Thyroid gland (tissue), 4 donors: ENCODE data around the gene DSP. TPM values are rescaled to one million over a fixed set of nuclear protein-coding genes. Genes with fewer than 3 reads are reported as not detected.

ENCODE experiments used
- DNase-seq, 2 donors: peaks; one replicate each; pipeline ENCODE4 v3.0.0-alpha.2; 2019
- H3K27ac ChIP-seq, 3 donors: fragments of 200-600 bp; sonication (generic); 1 replicate in 2 of 3; 2 replicates in 1 of 3; pipeline ENCODE4 v1.5.1; 2016 to 2019; ENCODE audit warnings: mild to moderate bottlenecking in 1 of 3, moderate library complexity in 1 of 3
- H3K27me3 ChIP-seq: fragments of 200-600 bp; sonication (generic); one replicate; pipeline ENCODE4 v1.5.1; 2019
- H3K36me3 ChIP-seq, 2 donors: fragments of 200-600 bp; sonication (generic); one replicate each; pipeline ENCODE4 v1.5.1; 2016 to 2019
- H3K4me1 ChIP-seq, 2 donors: fragments of 200-600 bp; sonication (generic); one replicate each; pipeline ENCODE4 v1.5.1; 2017 to 2019
- H3K4me3 ChIP-seq, 3 donors: fragments of 200-600 bp; sonication (generic); replicated peaks in 1 of 3; 1 replicate in 2 of 3; 2 replicates in 1 of 3; pipeline ENCODE4 v1.5.1; 2016; ENCODE audit warnings: mild to moderate bottlenecking in 1 of 3
- H3K9me3 ChIP-seq: fragments of 200-600 bp; sonication (generic); one replicate; pipeline ENCODE4 v1.5.1; 2017
- CTCF ChIP-seq, 6 experiments: fragments of 200-600 bp in 3 of 6; fragments of 450-650 bp in 3 of 6; sonication (generic) in 3 of 6; IDR thresholded peaks; one replicate each; pipeline ENCODE4 v1.5.1; 2016 to 2019; ENCODE audit warnings: antibody characterized with exemption in 6 of 6, mild to moderate bottlenecking in 2 of 6, inconsistent platforms in 1 of 6, moderate library complexity in 1 of 6
- POLR2A ChIP-seq, 2 donors: fragments of 450-650 bp; IDR thresholded peaks; one replicate each; pipeline ENCODE4 v1.6.1; 2017; ENCODE audit warnings: antibody characterized with exemption in 2 of 2, mild to moderate bottlenecking in 2 of 2, moderate library complexity in 1 of 2
- WGBS, 2 donors: methylation state at CpG; one replicate each; pipeline ENCODE4 v1.1.5; 2017; 5-methylcytosine and 5-hydroxymethylcytosine counted together
- intact Hi-C: fragments of 100-400 bp; cut with DNase I; formaldehyde crosslinking; loops from one replicate; pipeline ENCODE4 v1.15.1; 2023
- total RNA-seq, 4 donors: library from RNA; depleted of rRNA; stranded (reverse); fragments of >200 nt; gene quantifications; one replicate each; pipeline ENCODE4 v1.2.3, GENCODE V29; 2016

Gene DSP
- total RNA-seq, 4 donors from 2014 or later, result 122 to 176 (median 145) TPM

- no peaks in the 10 kb centered on the region for H3K27me3 ChIP-seq
- TF ChIP-seq CTCF (IDR thresholded peaks at IDR 0.05), result no peak
- TF ChIP-seq POLR2A (IDR thresholded peaks at IDR 0.05), result no peak
- peaks cover 71 to 72% of the 10 kb centered on the region in 2 donors for H3K36me3 ChIP-seq
- intact Hi-C loops, result no loop called here
- H3K27ac ChIP-seq, result no peak overlapping the region
- H3K9me3 ChIP-seq, result no peaks in the 10 kb centered on the region
- DNase-seq, result no peak
- WGBS, 2 donors, result 92 to 93% methylated on average over 13 of the region's 13 CpGs
- no peak overlapping the region for H3K4me3 ChIP-seq
- H3K4me1 ChIP-seq, result no peaks in the 10 kb centered on the region
These were observed 27.6 kb downstream of the DSP start for GRCh38 chr6:7569082-7569481.

DNA sequence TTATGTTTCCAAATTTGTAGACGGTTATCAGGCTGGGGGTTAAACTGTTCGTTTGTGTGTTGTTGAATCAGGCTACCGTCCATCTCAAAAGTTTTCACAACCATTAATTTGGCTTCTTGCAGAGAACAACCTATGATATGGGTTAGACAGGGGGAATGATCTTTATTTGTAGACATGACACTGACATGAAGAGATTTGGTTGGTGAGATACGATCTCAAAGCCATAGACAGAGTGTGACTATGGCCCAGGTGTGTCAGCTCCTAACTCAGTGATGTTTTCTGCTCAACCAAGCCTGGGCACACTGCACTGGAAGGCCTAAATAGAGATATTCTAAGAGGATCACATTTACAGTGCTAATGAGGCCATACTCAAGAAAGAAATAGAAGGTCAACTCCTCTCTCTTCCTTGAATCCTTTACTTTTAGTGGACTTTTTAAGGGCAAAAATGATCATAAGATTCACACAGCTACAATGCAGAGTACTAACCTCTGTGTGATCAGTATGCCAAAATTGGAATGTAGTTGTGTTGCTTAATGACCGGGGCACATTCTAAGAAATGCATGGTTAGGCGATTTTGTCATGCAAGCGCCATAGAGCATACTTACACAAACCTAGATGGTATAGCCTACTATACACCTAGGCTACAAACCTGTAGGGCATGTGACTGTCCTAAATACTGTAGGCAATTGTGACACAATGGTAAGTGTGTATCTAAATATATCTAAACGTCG, 30.9 kb downstream of the DSP start:
- H3K36me3 ChIP-seq, result peaks cover 75 to 87% of the 10 kb centered on the region in 2 donors
- no peaks in the 10 kb centered on the region for H3K9me3 ChIP-seq
- H3K27ac ChIP-seq, result no peak overlapping the region
- no peak for DNase-seq
- no peak for TF ChIP-seq CTCF (IDR thresholded peaks at IDR 0.05)
- no peak for TF ChIP-seq POLR2A (IDR thresholded peaks at IDR 0.05)
- 90 to 93% methylated on average over 9 of the region's 9 CpGs for WGBS, 2 donors
- no peaks in the 10 kb centered on the region for H3K27me3 ChIP-seq
- H3K4me1 ChIP-seq, result no peaks in the 10 kb centered on the region
- no peak overlapping the region for H3K4me3 ChIP-seq
- intact Hi-C loops, result no loop called here

GRCh38 chr6:7574500-7574899, 33.0 kb downstream of the DSP start:
- no peaks in the 10 kb centered on the region for H3K9me3 ChIP-seq
- no peaks in the 10 kb centered on the region for H3K27me3 ChIP-seq
- no peak overlapping the region for H3K4me3 ChIP-seq
- H3K4me1 ChIP-seq, result no peaks in the 10 kb centered on the region
- no peak overlapping the region for H3K27ac ChIP-seq
- peaks cover 68 to 82% of the 10 kb centered on the region in 2 donors for H3K36me3 ChIP-seq
- no peak for DNase-seq
- intact Hi-C loops, result no loop called here
- WGBS, 2 donors, result 84 to 87% methylated on average over 2 of the region's 2 CpGs
- no peak for TF ChIP-seq CTCF (IDR thresholded peaks at IDR 0.05)
- TF ChIP-seq POLR2A (IDR thresholded peaks at IDR 0.05), result no peak

- no peak for TF ChIP-seq CTCF (IDR thresholded peaks at IDR 0.05)
- no peak for TF ChIP-seq POLR2A (IDR thresholded peaks at IDR 0.05)
- WGBS, 2 donors, result 0 to 1% methylated on average over 2 of the region's 2 CpGs
- peaks cover 61 to 83% of the 10 kb centered on the region in 2 donors for H3K36me3 ChIP-seq
- no peak for DNase-seq
- no peaks in the 10 kb centered on the region for H3K4me1 ChIP-seq
- no peak overlapping the region for H3K27ac ChIP-seq
- H3K4me3 ChIP-seq, result no peak overlapping the region
- intact Hi-C loops, result no loop called here
- no peaks in the 10 kb centered on the region for H3K9me3 ChIP-seq
- H3K27me3 ChIP-seq, result no peaks in the 10 kb centered on the region
These were observed 37.0 kb downstream of the DSP start for GRCh38 chr6:7578516-7578915.

DNA sequence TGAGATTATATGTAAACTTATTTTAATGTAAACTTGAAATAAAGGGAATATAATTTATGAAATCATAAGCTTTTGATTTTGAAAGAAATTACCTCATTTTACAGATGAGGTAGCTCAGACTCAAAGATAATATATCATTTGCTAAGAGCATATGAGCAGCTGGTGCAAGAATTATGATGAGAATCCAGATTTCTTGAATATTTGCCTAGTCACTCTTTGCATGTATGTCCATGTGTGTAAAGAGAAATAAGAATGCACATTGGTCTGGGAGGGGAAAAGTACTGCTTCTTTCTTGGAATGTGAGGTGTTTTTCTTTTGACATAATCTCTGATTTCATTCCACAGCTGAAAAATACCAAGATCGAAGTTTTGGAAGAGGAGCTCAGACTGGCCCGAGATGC, 37.5 kb downstream of the DSP start:
- H3K4me1 ChIP-seq, result no peaks in the 10 kb centered on the region
- TF ChIP-seq CTCF (IDR thresholded peaks at IDR 0.05) (no peak), POLR2A (IDR thresholded peaks at IDR 0.05) (no peak)
- peaks cover 65 to 83% of the 10 kb centered on the region in 2 donors for H3K36me3 ChIP-seq
- H3K9me3 ChIP-seq, result no peaks in the 10 kb centered on the region
- no peaks in the 10 kb centered on the region for H3K27me3 ChIP-seq
- H3K27ac ChIP-seq, result no peak overlapping the region
- no peak overlapping the region for H3K4me3 ChIP-seq
- intact Hi-C loops, result no loop called here
- 96 to 97% methylated on average over 2 of the region's 2 CpGs for WGBS, 2 donors
- DNase-seq, result no peak
